Chondrocyte (in vitro differentiated cells): Measurements from ENCODE around the gene ZNF830. TPM values are rescaled to one million over a fixed set of nuclear protein-coding genes. Genes with fewer than 3 reads are reported as not detected.

Experiments used
- DNase-seq: peaks from one replicate; pipeline ENCODE4 v3.0.0; 2021; ENCODE audit warnings: mixed read lengths, low spot score
- H3K27ac Mint-ChIP-seq: one replicate; pipeline ENCODE4 v1.8.0; 2021; ENCODE audit warnings: mild to moderate bottlenecking, moderate library complexity, mixed read lengths; ENCODE audit not compliant: unreplicated experiment
- H3K27me3 Mint-ChIP-seq: 2 replicates; pipeline ENCODE4 v1.8.0; 2021; ENCODE audit warnings: low read depth, mixed read lengths
- H3K36me3 Mint-ChIP-seq: 2 replicates; pipeline ENCODE4 v1.8.0; 2021; ENCODE audit warnings: low read depth, mixed read lengths
- H3K4me1 Mint-ChIP-seq: 2 replicates; pipeline ENCODE4 v1.8.0; 2021; ENCODE audit warnings: low read depth, mild to moderate bottlenecking, mixed read lengths
- H3K4me3 Mint-ChIP-seq: one replicate; pipeline ENCODE4 v1.8.0; 2021; ENCODE audit warnings: mild to moderate bottlenecking, moderate library complexity, mixed read lengths; ENCODE audit not compliant: unreplicated experiment
- H3K9me3 Mint-ChIP-seq: 2 replicates; pipeline ENCODE4 v1.8.0; 2021; ENCODE audit warnings: low read depth, mixed read lengths
- total RNA-seq: library from RNA; stranded (reverse); gene quantifications from 3 replicates; pipeline ENCODE4 v1.2.1, GENCODE V29; 2021
- TF ChIP-seq, protein P1 (sequence below): fragments of 200-600 bp; sonication (generic); IDR thresholded peaks from 2 replicates; pipeline ENCODE4 v1.5.0; 2021; ENCODE audit warnings: antibody characterized with exemption, mild to moderate bottlenecking, moderate library complexity

ZNF830 gene
- total RNA-seq, 1 donor from 2014 or later, result 12.3 TPM

DNA sequence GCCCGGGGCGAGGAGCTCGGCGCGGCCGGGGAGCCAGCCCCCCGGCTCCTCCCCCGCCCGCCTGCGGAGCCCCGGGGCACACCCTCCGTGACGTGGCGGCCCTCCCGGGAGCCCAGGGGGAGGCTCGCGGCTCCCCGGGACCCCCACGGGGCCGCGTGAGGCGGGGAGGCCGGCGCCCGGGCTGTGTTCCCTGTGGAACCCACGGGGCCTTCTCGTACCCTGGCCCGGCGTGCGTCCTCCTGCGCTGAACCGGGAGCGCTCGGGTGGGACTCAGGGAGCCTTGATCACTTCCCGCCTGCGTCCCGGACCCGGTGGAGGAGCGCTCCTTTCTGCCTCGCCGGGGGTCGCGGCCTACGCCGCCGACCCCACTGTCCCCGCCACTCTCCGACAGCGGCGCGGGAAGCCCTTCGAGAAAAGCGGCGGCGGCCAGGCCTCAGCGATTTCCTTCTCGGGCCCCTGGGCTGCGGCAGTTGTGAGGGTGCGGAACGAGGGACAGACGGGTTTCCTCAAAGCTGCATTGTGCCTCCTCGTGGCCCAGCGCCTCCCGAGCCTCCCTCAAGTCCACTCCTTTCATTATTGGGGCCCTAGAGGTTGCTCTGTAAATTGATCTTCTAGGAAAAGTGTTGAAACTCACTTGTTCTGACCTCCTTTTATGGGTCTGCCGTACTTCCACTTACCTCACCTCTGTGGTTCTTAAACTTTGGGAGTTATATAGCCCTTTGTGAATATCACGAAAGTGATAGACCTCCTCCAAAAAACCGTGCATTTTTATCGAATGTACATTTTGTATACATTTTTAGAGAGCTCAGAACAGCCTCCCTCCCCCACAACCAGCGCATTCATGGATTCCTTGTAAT lies 19.6 kb downstream of the ZNF830 start:
- Mint-ChIP-seq H3K4me1 (peaks cover 30% of the 10 kb centered on the region), H3K27ac (peak overlapping the region; percentile 96), H3K27me3 (no peaks in the 10 kb centered on the region), H3K36me3 (peaks cover 7% of the 10 kb centered on the region), H3K4me3 (peak overlapping the region; percentile 87), H3K9me3 (no peaks in the 10 kb centered on the region)
- TF ChIP-seq, protein P1, sequence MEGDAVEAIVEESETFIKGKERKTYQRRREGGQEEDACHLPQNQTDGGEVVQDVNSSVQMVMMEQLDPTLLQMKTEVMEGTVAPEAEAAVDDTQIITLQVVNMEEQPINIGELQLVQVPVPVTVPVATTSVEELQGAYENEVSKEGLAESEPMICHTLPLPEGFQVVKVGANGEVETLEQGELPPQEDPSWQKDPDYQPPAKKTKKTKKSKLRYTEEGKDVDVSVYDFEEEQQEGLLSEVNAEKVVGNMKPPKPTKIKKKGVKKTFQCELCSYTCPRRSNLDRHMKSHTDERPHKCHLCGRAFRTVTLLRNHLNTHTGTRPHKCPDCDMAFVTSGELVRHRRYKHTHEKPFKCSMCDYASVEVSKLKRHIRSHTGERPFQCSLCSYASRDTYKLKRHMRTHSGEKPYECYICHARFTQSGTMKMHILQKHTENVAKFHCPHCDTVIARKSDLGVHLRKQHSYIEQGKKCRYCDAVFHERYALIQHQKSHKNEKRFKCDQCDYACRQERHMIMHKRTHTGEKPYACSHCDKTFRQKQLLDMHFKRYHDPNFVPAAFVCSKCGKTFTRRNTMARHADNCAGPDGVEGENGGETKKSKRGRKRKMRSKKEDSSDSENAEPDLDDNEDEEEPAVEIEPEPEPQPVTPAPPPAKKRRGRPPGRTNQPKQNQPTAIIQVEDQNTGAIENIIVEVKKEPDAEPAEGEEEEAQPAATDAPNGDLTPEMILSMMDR, result peak; percentile 74
- no peak for DNase-seq

DNA sequence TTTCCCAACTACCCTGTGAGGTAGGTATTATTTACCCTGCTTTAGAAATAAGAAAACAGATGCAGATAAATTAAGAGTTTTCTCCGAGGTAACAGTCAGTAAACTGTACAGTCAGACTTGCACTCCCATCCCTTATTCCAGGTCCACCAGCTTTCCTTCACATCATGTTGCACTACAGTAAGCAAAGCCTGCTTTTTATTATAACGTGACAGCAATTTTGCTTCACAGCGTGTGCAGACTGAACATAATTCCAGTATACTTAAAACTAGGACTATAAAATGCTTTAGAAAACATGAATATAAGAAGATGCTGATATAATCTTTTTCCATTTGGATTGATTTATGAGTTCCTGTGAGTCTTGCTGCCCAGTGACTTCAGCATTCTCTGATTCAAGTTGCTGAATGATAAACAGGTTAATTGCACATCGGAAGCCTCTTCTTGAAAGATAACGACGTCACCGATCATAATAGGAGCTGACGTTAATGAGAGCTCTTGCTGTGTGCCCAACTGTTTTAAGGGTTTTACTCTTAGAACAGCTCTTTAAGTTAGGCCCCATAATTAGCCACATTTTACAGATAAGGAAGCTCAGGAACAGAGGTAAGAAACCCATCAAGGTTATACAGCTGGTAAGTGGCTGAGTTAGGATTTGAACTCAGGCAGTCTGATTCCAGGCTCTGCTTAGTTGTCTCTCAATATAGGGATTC lies 20.4 kb downstream of the ZNF830 start:
- H3K36me3 Mint-ChIP-seq, result peaks cover 7% of the 10 kb centered on the region
- peak overlapping the region; percentile 87 for H3K4me3 Mint-ChIP-seq
- no peaks in the 10 kb centered on the region for H3K9me3 Mint-ChIP-seq

DNA sequence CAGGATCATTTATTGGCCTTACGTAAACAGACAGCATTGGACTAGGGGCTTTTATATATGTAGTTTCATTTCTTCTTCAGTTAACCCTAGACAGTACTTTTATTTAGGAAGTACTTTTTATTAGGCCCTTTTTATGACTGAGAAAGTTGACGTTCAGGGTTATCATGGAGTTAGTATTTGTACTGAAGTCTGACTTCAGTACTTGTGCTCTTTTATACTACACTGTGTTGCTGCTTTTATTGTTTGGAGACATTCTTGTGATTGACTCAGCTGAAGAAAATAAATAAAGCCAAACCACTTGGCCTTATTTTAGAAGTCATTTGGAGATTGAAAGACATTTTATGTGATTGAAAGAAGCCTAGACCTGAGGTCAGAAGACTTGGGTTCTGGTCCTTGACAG lies 25.9 kb downstream of the ZNF830 start:
- Mint-ChIP-seq H3K4me3 (no peak overlapping the region), H3K36me3 (peaks cover 29% of the 10 kb centered on the region), H3K9me3 (no peaks in the 10 kb centered on the region), H3K27me3 (no peaks in the 10 kb centered on the region), H3K27ac (no peak overlapping the region), H3K4me1 (peaks cover 7% of the 10 kb centered on the region)
- DNase-seq, result no peak
- TF ChIP-seq, protein P1, result no peak

More for the DNA sequence above, 20.4 kb downstream of the ZNF830 start:
- DNase-seq, result no peak
- Mint-ChIP-seq H3K4me1 (peaks cover 30% of the 10 kb centered on the region), H3K27me3 (no peaks in the 10 kb centered on the region), H3K27ac (peak overlapping the region; percentile 96)
- TF ChIP-seq, protein P1, result no peak

DNA sequence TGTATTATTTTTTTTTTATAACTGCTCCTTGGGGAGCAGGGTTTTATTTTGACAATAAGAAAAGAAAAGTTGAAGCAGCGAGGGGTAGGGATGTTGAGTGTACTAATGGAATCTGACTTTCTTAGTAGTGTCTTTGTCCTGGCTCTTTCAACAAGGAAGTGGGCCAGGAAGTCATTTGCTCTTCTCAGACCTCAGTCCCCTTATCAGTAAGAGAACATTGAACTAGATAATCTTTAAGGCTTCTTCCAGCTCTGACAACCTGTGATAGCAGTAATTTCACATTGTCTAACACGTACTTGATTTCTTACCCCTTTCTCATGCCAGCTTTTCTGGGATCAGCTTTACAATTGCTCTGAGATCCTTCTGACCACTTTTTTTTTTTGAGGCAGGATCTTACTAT lies 27.3 kb downstream of the ZNF830 start:
- no peak for DNase-seq
- Mint-ChIP-seq H3K36me3 (peaks cover 36% of the 10 kb centered on the region), H3K4me1 (no peaks in the 10 kb centered on the region), H3K27me3 (no peaks in the 10 kb centered on the region), H3K27ac (no peak overlapping the region), H3K4me3 (no peak overlapping the region), H3K9me3 (no peaks in the 10 kb centered on the region)
- TF ChIP-seq, protein P1, result no peak

DNA sequence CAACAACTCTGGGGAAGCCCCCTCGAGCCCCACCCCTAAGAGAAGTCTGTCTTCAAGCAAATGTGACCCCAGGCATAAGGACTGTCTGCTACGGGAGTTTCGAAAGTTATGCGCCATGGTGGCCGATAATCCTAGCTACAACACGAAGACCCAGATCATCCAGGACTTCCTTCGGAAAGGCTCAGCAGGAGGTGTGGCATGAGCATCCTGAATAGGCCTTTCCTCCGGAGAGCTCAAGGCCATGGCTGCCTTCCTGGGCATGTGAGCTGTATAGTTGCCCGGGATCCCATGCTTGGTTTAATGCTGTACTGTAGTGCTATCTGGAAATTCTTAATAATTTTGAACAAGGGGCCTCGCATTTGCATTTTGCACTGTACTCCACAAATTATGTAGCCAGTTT lies 28.1 kb downstream of the ZNF830 start:
- Mint-ChIP-seq H3K27ac (no peak overlapping the region), H3K36me3 (peaks cover 38% of the 10 kb centered on the region)

More for the DNA sequence above, 28.1 kb downstream of the ZNF830 start:
- H3K9me3 Mint-ChIP-seq, result no peaks in the 10 kb centered on the region
- TF ChIP-seq, protein P1, result no peak
- no peaks in the 10 kb centered on the region for H3K27me3 Mint-ChIP-seq
- no peaks in the 10 kb centered on the region for H3K4me1 Mint-ChIP-seq
- no peak for DNase-seq
- H3K4me3 Mint-ChIP-seq, result no peak overlapping the region
